Neural cell (in vitro differentiated cells): ENCODE measurements around the gene PLEKHA7. TPM values are rescaled to one million over a fixed set of nuclear protein-coding genes. Genes with fewer than 3 reads are reported as not detected.

Source experiments
- H2AFZ ChIP-seq: fragments of 200-600, 300-800 bp; sonication (generic), shearing (Covaris generic); 2 replicates; pipeline ENCODE4 v1.6.0; 2014; ENCODE audit warnings: low read depth, mild to moderate bottlenecking, antibody characterized with exemption, low read length, moderate library complexity
- H3F3A ChIP-seq: fragments of 200-600 bp; shearing (Covaris generic); 2 replicates; pipeline ENCODE4 v1.6.1; 2016; ENCODE audit warnings: mild to moderate bottlenecking, moderate library complexity, mixed read lengths, antibody characterized with exemption, low read length; ENCODE audit not compliant: insufficient read depth, poor library complexity, severe bottlenecking
- H3K27ac ChIP-seq: fragments of 200-600, 300-800 bp; sonication (generic), shearing (Covaris generic); 2 replicates; pipeline ENCODE4 v1.5.1; 2014; ENCODE audit warnings: mild to moderate bottlenecking, low read length, moderate library complexity
- H3K27me3 ChIP-seq: fragments of 300-800, 200-600 bp; sonication (generic), shearing (Covaris generic); 2 replicates; pipeline ENCODE4 v1.6.0; 2014; ENCODE audit warnings: mild to moderate bottlenecking, low read depth, low read length, moderate library complexity; ENCODE audit not compliant: insufficient read depth
- H3K36me3 ChIP-seq: fragments of 300-800, 200-600 bp; sonication (generic), shearing (Covaris generic); 2 replicates; pipeline ENCODE4 v1.5.1; 2014; ENCODE audit warnings: mild to moderate bottlenecking, antibody characterized with exemption, low read length, moderate library complexity; ENCODE audit not compliant: insufficient read depth
- H3K4me2 ChIP-seq: fragments of 300-800, 200-600 bp; sonication (generic), shearing (Covaris generic); 2 replicates; pipeline ENCODE4 v1.6.0; 2014; ENCODE audit warnings: mild to moderate bottlenecking, low read length
- H3K4me3 ChIP-seq: fragments of 300-800, 200-600 bp; sonication (generic), shearing (Covaris generic); 2 replicates; pipeline ENCODE4 v1.5.1; 2014; ENCODE audit warnings: mild to moderate bottlenecking, low read length, moderate library complexity
- H3K79me2 ChIP-seq: fragments of 200-600 bp; shearing (Covaris generic); replicated peaks from 2 replicates; pipeline ENCODE4 v1.6.0; 2014; ENCODE audit warnings: mild to moderate bottlenecking, low read length, moderate library complexity; ENCODE audit not compliant: insufficient read depth
- H3K9ac ChIP-seq: fragments of 300-800, 200-600 bp; sonication (generic), shearing (Covaris generic); 2 replicates; pipeline ENCODE4 v1.6.1; 2016; ENCODE audit warnings: mild to moderate bottlenecking, low read length, mixed read lengths
- H3K9me2 ChIP-seq: fragments of 200-600 bp; shearing (Covaris generic); 2 replicates; pipeline ENCODE4 v1.6.1; 2016; ENCODE audit warnings: mild to moderate bottlenecking, low read length, mixed read lengths; ENCODE audit not compliant: insufficient read depth
- H3K9me3 ChIP-seq: fragments of 200-600, 300-800 bp; sonication (generic), shearing (Covaris generic); 2 replicates; pipeline ENCODE4 v1.6.1; 2016; ENCODE audit warnings: mild to moderate bottlenecking, mixed run types, low read length, moderate library complexity, mixed read lengths
- H4K20me1 ChIP-seq: fragments of 200-600 bp; shearing (Covaris generic); 2 replicates; pipeline ENCODE4 v1.6.1; 2016; ENCODE audit warnings: mild to moderate bottlenecking, mixed run types; ENCODE audit not compliant: insufficient read depth
- CTCF ChIP-seq: fragments of 450-650 bp; IDR thresholded peaks from 2 replicates; pipeline ENCODE4 v1.5.1; 2014; ENCODE audit warnings: antibody characterized with exemption, mild to moderate bottlenecking, moderate library complexity; ENCODE audit not compliant: poor library complexity, severe bottlenecking
- EP300 ChIP-seq: fragments of 450-650 bp; conservative IDR thresholded peaks from 2 replicates; pipeline ENCODE4 v1.6.1; 2014; ENCODE audit warnings: antibody characterized with exemption, mild to moderate bottlenecking, moderate library complexity; ENCODE audit not compliant: poor library complexity, severe bottlenecking
- MXI1 ChIP-seq: fragments of 450-650 bp; conservative IDR thresholded peaks from 2 replicates; pipeline ENCODE4 v1.6.1; 2014; ENCODE audit warnings: antibody characterized with exemption, mild to moderate bottlenecking; ENCODE audit not compliant: poor library complexity, severe bottlenecking
- POLR2AphosphoS5 ChIP-seq: IDR thresholded peaks from 2 replicates; pipeline ENCODE4 v1.6.1; 2012
- REST ChIP-seq: IDR thresholded peaks from 2 replicates; pipeline ENCODE4 v1.6.1; 2012; ENCODE audit warnings: borderline replicate concordance
- SMC3 ChIP-seq: fragments of 450-650 bp; conservative IDR thresholded peaks from 2 replicates; pipeline ENCODE4 v1.6.1; 2014; ENCODE audit warnings: antibody characterized with exemption, mild to moderate bottlenecking, moderate library complexity; ENCODE audit not compliant: poor library complexity
- TAF1 ChIP-seq: IDR thresholded peaks from 2 replicates; pipeline ENCODE4 v1.6.1; 2012; ENCODE audit warnings: low read depth
- polyA plus RNA-seq: library from polyadenylated mRNA; depleted of rRNA; stranded (reverse); fragments of >200 nt; gene quantifications from 2 replicates; pipeline ENCODE4 v1.2.3, GENCODE V29; 2014

The PLEKHA7 gene
- polyA plus RNA-seq, 1 donor from 2014 or later, result 45.7 TPM

- no peaks in the 10 kb centered on the region for H4K20me1 ChIP-seq
- H3K4me3 ChIP-seq, result no peak overlapping the region
- H3K27me3 ChIP-seq, result no peaks in the 10 kb centered on the region
- H3K9me2 ChIP-seq, result no peaks in the 10 kb centered on the region
- H3F3A ChIP-seq, result no peaks in the 10 kb centered on the region
- no peak overlapping the region for H3K4me2 ChIP-seq
- no peak overlapping the region for H3K9ac ChIP-seq
- no peak overlapping the region for H2AFZ ChIP-seq
- no peaks in the 10 kb centered on the region for H3K79me2 ChIP-seq
- H3K27ac ChIP-seq, result no peak overlapping the region
- H3K36me3 ChIP-seq, result no peaks in the 10 kb centered on the region
- H3K9me3 ChIP-seq, result no peaks in the 10 kb centered on the region
- TF ChIP-seq MXI1 (no peak), TAF1 (no peak), EP300 (no peak), CTCF (no peak), SMC3 (no peak), REST (no peak)
These were observed 9.6 kb downstream of the PLEKHA7 start for GRCh38 chr11:17004486-17005148.

GRCh38 chr11:17003426-17003825 is 10.8 kb downstream of the PLEKHA7 start:
- Histone ChIP-seq H3K4me2 (no peak overlapping the region), H2AFZ (no peak overlapping the region), H3K36me3 (no peaks in the 10 kb centered on the region), H3K9ac (no peak overlapping the region), H3K27ac (no peak overlapping the region), H3K9me3 (no peaks in the 10 kb centered on the region), H3K9me2 (no peaks in the 10 kb centered on the region), H4K20me1 (no peaks in the 10 kb centered on the region), H3F3A (no peaks in the 10 kb centered on the region), H3K79me2 (no peaks in the 10 kb centered on the region), H3K4me3 (no peak overlapping the region), H3K27me3 (no peaks in the 10 kb centered on the region)
- no peak for TF ChIP-seq MXI1
- TF ChIP-seq CTCF, result no peak
- TF ChIP-seq SMC3, result no peak
- no peak for TF ChIP-seq POLR2AphosphoS5
- no peak for TF ChIP-seq TAF1
- no peak for TF ChIP-seq REST
